AG08395 (cell line): Measurements from ENCODE around the gene NTF3.

ENCODE experiments used
- DNase-seq: peaks from one replicate; pipeline ENCODE4 v3.0.0; 2012; ENCODE audit warnings: mixed read lengths, low spot score

Gene NTF3

DNA sequence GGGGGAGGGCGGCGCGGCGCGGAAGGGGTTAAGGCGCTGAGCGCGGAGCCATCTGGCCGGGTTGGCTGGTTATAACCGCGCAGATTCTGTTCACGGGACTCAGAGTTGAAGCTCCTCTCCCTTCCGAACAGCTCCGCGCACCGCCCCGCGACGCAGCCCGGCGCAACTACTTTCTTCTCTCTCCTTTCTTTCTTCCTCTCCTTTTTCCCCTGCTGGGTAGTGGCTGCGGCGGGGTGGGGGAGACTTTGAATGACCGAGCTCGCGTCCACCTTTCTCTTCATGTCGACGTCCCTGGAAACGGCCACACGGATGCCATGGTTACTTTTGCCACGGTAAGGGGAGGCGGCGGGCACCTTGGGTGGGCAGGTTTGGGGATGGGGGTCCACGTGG lies at the start of gene NTF3:
NTF3 (plus strand) TSS at position 98 of the 390 bp plus-strand sequence; CDS start at position 315, 217 bp downstream.
- peak; percentile 80 for DNase-seq

DNA sequence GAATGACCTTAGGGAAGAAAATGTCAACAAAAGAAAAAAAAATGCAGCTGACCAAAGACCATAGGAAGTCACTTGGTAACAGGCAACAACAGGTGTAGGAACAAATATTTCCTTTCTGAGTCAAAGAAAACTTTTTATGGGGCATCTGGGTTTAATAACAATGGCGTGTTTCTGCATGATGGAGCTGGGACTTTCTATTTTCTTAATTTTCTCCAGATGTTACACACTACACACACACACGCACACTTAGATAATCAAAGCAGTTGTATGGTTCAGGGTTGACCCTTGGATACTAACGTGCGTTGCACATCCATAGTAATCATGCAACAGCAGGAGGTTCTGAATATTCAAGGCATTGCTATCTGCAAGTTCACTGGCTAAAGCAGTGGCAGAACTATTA lies 47.9 kb upstream of the NTF3 start:
- peak; percentile 48 for DNase-seq

DNA sequence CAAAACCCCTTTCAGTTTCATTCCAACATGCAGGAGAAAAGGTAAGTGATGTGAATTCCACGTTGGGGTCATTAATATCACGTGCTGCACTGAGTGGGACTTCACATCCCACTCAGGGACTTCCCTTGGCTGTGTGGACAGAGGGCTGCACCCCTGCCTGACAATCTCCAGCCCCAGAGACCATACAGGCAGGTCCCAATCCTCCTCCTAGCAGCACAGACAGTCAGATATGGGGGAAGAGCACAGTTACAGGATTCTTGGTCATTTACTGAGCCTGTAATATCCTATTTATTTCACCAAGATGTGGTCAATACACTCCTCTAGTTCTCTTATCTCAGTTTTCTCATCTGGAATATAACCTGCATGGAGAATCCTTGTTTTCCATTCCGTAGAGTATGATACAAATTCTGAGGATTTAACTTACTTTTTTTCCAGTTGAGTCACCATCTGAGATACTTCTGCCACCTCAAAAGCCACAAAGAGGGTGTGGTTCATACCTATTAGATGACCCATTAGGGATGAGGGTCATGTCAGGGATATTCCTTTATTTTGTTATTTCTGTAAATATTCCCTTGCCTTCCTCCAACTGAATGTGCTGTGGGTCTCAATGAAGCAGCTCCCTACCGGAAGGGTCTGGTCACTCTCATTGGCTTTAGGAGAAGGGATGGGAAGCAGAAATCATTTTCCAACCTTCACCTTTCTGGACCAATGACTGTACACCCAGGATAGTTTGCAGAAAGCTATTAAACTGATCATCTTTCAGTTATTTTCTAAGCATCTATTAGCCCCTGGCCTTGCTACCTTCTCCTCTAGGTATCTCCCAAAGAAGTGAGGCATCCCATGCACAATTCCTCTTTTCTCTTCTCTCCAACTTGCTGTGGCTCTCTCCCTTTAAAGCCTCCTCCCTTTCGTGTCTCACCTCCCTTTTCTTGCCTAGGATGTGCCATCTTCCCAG lies 43.0 kb upstream of the NTF3 start:
- DNase-seq: peak; percentile 77

DNA sequence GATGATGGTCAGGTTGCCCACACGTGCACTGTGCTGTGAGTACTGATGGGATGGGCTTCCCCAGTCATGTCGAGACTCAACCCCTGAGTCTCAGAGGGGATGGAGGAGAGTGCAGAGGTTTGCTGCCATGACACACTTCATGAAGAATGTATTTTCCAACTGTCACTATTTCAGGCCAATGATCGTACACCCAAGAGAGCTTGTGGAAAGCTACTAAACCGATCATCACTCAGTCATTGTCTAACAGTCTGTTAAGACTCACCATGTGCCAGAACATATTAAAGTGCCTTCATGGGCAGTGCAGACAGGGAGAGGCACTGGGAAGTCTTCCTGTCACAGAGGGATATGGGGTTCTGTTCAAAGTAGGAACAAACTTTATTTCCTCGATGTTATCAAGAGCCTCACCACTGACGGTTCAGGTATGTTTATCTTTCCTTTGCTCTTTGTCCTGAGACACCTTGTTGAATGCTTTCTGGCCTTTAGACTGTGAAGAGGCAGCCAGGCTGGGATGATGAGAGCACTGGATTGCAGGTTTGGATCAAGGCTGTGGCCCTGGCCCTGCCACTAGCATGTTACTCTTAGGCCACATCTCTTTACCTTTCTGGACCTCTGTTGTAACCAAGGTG lies 41.6 kb upstream of the NTF3 start:
- DNase-seq: no peak

DNA sequence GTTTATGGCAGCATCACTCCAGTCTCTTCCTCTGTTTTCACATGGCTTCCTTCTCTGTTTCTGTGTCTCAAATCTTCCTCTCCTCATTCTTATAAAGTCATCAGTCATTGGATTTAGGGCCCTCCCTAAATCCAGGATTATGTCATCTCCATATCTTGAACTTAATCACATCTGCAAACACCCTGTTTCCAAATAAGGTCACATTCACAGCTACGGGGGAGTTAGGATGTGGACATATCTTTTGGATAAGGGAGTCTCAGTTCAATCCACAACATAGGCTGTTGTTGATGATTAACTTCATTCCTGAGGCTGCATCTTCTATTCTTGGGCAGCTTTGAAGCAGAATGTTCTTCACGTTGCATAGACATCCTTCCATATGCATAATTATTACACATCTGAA lies 40.3 kb upstream of the NTF3 start:
- peak; percentile 38 for DNase-seq

DNA sequence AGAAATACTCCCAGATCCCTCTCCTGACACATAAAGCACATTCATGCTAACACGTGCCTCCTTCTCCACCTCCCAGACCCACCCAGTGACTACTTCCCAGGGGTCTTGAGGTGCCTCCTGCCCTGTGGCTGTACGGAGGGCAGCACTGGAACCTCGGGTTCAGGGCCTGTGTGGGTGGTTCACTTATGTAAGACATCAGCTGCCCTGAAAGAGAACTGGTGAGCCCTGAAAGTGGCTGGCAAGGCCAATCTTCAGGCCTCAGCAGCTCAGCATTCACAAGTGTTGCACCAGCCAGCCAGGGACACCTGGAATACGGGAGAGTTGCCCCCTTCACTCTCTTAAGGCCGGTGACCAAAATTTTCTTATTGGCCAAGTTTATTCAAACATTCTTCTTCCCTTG lies 38.9 kb upstream of the NTF3 start:
- no peak for DNase-seq

DNA sequence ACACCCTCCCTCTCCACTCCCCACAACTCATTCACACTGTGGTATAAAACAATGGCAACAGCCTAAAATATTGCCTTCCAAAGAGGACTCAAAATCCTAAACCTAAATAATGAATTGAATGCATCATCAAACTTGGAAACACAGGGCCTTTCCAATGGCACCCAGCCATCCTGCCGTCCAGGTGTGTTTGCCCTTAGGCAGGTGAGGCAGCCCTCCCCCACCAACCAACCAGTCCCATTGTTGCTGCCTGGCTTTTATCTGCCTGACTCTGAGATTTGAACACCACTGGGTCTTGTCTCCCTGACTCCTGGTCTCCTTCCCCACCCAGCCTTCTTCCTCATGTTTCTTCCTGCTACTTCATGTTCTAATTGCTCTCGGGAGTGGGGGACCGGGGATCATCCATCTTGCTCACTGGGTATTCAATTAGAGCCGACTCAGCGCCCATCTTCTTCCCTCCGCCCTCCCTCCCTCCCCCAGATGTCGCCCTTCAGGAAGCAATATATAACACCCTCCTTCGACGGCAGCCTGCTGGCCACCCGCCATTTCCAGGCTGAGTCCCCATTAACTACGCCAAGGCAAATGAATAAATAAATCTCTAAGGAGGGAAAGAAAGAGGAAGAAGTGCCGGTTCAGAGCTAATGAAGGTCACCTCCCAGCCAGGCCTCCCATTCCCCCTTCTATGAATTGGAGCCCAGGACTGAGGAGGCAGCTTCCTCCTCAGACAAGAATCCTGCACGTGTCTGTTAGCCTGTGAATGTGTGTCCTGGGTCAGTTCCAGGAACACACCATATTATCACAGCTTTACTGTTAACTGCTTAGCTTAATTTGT lies 36.3 kb upstream of the NTF3 start:
- DNase-seq: no peak

DNA sequence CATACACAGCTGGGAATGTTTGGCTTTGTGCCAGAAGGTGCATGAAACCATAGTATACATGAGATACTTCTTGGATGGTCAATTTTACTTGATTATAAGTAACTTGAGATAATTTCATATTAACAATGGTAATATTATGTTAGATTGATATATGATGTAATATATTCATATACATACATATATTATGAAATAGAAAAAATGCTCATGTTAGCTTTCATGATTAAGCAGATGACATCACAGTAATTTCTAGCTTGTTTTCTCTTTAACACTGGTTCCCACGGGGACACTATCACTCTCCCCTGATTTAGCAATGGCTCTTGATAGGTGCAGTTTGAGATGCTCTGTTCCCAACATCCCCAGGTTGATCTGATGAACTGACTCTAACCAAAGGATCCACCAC lies 35.4 kb upstream of the NTF3 start:
- DNase-seq: no peak

DNA sequence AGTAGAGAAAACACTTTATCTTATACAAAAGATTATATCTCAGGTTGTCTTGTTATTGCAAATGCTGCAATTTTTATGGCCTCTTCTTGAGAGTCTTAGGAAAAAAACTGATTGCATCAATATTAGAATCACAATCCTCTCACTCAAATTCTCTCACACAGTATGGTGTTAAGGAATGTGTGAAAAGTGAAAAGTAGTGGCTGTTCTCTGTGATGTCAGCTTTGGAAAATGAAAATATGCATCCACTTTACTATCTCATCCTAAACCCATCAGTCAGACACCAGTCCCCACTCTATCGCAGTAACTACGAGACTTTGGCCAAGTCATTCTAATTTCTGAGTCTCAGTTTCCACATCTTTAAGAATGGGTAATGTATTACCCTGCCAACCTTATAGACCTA lies 32.6 kb upstream of the NTF3 start:
- DNase-seq: no peak

DNA sequence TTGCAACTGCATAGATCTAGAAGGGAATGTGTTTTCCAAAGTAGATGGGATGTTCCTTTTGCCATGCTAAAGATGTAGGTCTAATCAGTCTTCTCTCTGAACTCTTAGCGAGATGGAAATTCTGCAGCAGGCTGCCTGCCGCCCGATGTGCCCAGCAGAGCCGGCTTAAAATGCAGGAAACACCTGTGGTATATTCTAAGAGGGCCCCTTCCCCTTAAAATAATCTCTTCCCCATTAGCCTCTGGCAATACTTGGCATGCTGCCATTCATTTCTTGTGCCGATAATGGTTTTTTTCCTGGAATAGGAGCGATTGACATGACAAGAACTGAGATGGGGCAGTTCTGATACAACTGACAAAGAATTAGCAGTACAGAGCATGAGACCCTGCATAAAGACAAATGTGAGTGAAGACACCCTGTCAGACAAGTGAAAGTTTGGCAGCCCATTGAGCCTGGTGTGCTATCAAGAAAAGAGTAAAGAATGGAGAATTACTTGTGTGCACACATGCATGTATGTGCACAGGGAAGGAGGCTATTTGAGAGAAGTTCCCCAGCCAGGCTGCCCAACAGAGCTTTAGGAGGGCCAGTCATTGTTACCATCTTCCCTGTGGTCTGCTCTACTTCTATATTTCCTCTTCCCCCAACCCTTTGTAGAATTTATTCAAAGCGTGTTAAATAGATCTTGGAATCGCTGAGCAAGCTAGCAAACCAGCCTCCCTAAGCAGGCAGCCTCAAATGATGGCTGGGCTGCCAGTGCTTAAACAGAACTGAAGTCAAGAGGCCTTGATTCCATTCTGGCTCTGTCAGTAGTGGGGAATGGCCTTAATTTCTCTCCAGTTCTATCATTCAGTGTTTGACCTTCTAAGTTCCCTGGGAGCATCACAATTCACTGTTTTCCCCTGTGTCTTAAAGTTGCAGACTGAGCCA lies 29.6 kb upstream of the NTF3 start:
- no peak for DNase-seq

DNA sequence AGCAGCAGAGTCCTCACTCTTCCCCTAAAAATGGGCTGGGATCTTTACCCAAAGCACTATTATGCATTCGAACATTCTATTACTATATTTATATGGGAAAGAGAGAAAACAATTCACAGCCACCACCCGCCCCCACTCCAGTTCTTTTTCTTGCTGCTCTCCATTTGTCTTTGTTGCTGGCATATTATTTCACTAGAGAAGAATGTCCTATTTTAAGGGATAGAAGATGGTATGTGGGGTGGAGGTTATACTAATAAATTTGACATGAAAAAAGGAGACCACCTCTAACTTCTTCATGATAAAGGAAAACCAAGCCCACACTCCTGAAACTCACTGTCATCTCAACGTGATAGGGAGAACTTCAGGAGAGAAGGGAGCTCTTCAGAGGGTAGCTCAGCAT lies 28.5 kb upstream of the NTF3 start:
- no peak for DNase-seq

DNA sequence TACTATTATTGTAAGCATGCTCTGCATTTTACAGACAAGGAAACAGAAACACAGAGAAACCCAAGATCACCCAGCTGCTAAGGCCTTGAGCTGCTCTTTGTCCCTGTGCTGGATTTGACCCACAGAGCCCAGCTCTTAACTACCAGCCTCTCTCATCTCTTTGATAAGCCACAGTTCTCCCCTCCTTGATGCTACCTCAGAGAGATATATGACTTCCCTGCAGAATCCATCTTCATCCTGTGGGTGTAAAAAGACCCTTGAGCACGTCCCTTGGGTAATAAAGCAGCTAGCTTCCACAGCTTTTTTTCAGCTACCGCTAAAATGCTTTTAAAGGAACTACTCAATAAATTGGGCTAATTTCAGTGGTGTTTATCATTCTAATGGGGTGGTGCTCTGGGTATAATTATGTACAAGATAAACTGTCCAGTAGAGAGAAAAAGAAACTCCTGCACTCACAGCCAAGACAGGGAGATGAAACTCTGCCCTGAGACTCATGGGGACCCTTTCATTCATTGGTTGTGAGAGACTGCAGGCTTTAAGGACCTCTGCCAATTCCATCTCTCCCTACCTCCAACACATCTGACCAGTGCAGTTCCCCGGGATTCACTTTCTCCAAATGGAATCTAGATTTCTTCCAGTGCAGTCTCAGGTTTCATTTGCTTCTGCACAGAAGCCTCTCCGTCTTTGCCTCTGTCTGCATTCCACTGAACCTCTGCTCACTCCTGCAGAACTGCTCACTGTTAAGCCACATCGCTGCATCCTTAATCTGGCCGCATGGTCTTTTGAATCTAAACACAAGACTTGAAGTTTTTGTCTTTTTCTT lies 24.7 kb upstream of the NTF3 start:
- peak; percentile 34 for DNase-seq

DNA sequence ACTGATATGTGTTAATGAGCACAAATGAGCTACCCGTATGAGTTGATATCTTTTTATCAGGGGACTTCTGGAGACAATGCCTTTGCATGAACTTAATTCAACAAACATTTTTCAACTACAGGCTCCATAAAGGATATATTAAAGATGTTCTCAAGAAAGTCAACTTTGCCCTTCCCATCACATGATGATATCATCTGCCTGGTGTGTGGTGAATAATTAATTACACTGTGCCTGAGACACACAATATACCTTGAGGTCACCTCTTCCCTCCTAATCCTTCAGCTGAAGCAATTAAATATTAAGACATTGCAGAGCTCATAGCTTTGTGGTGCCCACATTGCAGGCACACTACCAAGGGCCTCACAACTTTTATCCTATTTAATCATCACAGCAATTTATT lies 22.3 kb upstream of the NTF3 start:
- no peak for DNase-seq

DNA sequence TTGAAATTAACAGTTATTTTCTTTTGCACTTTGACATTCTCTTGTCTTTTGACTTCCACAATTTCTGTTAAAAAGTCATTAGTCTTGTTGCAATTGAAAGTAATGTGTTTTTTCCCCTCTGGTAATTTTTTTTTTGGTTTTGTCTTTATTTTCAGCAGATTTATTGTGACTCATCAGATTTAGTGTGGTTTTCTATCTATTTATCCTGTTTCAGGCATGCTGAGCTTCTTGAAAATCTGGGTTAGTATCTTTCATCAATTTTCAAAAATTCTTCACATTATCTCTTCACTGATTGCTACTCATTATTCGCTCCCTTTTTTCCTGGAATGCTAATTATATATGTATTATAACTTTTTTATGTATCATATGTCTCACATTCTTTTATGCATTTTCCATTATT lies 15.3 kb upstream of the NTF3 start:
- DNase-seq: no peak

DNA sequence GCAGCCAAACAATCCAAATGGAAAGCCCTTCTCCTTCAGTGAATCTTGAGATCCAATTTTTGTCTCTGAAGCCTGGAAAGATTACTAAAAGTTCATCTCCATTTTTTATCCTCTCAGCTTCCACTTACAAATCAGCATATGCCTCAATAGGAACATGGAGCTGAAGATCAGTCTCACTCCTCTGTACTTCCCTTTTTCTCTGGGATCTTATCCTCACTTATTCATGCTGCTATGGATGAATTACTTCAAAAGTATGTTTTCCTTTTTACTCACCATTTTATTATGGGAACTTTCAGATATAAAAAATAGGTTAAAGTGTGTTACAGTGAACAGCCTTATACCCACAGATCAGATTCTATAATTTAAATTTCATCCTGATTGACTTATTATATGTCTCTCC lies 14.4 kb upstream of the NTF3 start:
- DNase-seq: no peak

DNA sequence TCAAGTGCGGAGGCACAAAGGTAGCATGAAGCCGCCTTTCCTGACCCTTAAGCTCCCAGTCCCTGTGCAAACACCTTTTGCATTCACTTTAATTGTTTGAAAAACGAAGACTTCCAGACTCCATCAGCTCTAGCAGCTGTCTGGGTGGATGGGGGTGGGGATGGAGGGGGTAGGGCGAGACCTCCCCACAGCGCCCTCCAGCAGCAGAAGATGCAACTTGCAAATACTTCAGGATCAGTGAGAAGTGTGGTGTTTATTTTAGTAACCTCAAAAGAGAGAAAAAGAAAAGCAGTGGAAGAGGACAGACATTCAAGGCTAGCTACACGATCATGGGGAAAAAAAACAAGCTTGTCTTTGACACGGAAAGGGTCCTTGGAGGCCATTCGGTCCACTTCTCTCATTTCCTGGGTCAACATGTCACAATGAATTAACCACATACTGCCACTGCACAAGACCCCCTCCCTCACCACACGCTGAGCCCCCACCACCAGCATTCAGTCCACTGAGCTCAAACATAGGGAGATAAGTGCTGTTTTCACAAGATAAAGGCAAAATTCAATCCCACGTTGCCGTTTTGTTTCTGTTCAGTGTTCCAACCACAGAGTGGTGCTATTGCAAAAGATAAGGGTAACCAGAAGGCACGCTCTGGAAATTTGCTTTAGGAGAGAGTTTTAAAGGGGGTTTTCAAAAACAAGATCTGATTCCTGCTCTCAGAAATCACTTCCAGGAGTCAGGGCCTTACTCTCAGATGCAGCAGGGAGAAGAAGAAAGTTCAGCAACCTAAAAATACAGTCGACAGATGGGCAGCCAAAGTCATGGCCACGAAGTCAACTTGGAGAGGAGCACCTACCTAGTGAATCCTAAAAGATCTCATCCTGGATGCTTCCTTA lies 3.3 kb upstream of the NTF3 start:
- peak; percentile 62 for DNase-seq

DNA sequence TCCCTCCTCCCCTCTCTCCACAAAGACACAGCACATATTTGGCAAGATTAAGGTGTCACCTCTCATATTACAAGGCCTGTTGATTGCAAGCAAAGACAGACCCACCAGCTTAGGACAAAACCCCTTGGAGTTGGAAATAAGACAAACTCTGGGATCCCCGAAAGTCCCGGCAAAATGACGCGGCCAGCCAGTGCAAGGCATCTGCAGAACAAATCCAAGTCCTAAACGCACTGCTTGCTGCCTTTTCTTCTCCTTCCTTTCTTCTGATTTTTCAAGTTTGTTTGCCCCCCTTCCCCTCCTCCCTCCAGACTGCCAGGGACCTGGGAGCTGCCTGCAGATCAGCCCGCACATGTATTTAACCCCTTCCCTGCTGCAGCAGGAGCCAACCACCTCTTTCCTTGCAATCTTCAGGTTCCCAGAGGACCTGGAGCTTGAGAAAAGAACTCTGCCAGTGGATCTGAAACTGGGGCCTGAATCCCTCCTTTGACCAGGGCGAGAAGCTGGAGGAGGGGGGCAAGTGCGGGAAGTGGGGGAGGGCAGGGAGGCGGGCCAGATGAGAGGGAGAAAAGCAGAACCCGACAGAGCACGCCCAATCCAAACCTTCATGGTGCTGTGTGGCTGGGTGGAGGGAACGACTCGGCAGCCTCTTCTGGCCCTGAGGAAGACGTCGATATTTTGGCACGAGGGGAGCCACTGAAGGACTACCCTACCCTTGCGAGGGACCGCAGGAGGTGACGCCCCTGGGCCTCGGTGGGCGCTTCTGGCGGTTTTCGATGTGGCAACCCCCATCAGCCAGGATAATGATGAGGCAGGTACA lies 2.0 kb upstream of the NTF3 start:
- DNase-seq: no peak
